ENCODE results near the gene SMC6. TPM values are rescaled to one million over a fixed set of nuclear protein-coding genes. Genes with fewer than 3 reads are reported as not detected.

Gene SMC6
- total RNA-seq, 1 experiment from 2014 or later: 40.3 TPM

DNA sequence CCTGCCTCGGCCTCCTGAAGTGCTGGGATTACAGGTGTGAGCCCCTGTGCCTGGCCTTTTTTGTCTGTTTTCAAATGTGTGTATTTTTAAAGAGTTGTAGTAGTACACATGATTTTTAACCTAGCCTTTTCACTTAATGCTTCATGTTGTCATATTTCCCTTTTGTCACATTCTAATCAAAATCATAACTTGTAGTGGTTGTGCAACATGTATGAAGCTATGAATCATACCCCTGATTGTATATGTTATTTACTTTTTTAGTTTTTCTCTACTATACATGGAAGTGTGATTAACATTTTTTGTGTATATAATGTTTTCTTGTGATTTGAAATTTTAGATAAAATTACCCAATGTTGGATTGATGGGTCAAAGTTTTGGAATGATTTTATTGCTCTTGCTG, 8.8 kb upstream of the SMC6 start:
- H2BK5ac ChIP-seq (ENCODE audit: insufficient read length, low read length): no peak overlapping the region
- H4K20me1 ChIP-seq (ENCODE audit: control insufficient read depth, insufficient read depth, insufficient read length): no peaks in the 10 kb centered on the region
- peaks cover 12 to 41% (median 36%) of the 10 kb centered on the region in 3 experiments; a peak in 6 of 7 replicates for H3K36me3 Mint-ChIP-seq (ENCODE audit: insufficient read depth in 1 of 3, low read depth in 3 of 3)
- no peak overlapping the region for H4K91ac ChIP-seq (ENCODE audit: insufficient read length, low read depth, low read length)
- no peaks in the 10 kb centered on the region; the same call in 1 of the 2 replicates for H3K79me2 ChIP-seq (ENCODE audit: insufficient read depth, low read length)
- H2BK15ac ChIP-seq (ENCODE audit: low read depth, low read length): no peak overlapping the region
- no peak overlapping the region for H3K4me3 Mint-ChIP-seq
- no peak for DNase-seq
- H2BK120ac ChIP-seq (ENCODE audit: low read depth, low read length, poor library complexity, severe bottlenecking): no peak overlapping the region
- no peaks in the 10 kb centered on the region for H3K4me1 ChIP-seq (ENCODE audit: insufficient read depth, low read length)
- H2AFZ ChIP-seq (ENCODE audit: low read length): no peak overlapping the region
- no peak overlapping the region for H3K56ac ChIP-seq (ENCODE audit: insufficient read length, low read depth, low read length)
- H2AK5ac ChIP-seq (ENCODE audit: insufficient read length, low read length): no peak overlapping the region
- no peaks in the 10 kb centered on the region for H3K27me3 ChIP-seq (ENCODE audit: insufficient read depth, low read length)
- H3K18ac ChIP-seq (ENCODE audit: insufficient read length, low read depth, low read length): no peak overlapping the region
- H4K8ac ChIP-seq (replicated peaks; ENCODE audit: insufficient read length, low read depth, low read length): no peak overlapping the region
- H3K4me1 Mint-ChIP-seq: no peaks in the 10 kb centered on the region
- no peaks in the 10 kb centered on the region for H3K23me2 ChIP-seq (ENCODE audit: insufficient read length, low read depth, low read length, poor library complexity, severe bottlenecking)
- no peak overlapping the region for H2BK20ac ChIP-seq (ENCODE audit: low read depth, low read length, poor library complexity, severe bottlenecking)
- no peaks in the 10 kb centered on the region for H3K27me3 Mint-ChIP-seq (ENCODE audit: low read depth)
- H2BK12ac ChIP-seq (ENCODE audit: insufficient read length, low read depth, low read length): no peak overlapping the region
- H3K27ac Mint-ChIP-seq: no peak overlapping the region
- no peak overlapping the region for H3K9ac ChIP-seq (ENCODE audit: extremely low read depth, insufficient read length, low read length)
- no peak overlapping the region for H3K14ac ChIP-seq (ENCODE audit: insufficient read depth, low read length)
- H3K4ac ChIP-seq (ENCODE audit: low read depth, low read length): no peak overlapping the region
- H3K79me1 ChIP-seq (ENCODE audit: insufficient read depth, low read depth, low read length, poor library complexity, severe bottlenecking): no peaks in the 10 kb centered on the region
- TF ChIP-seq, protein P1, sequence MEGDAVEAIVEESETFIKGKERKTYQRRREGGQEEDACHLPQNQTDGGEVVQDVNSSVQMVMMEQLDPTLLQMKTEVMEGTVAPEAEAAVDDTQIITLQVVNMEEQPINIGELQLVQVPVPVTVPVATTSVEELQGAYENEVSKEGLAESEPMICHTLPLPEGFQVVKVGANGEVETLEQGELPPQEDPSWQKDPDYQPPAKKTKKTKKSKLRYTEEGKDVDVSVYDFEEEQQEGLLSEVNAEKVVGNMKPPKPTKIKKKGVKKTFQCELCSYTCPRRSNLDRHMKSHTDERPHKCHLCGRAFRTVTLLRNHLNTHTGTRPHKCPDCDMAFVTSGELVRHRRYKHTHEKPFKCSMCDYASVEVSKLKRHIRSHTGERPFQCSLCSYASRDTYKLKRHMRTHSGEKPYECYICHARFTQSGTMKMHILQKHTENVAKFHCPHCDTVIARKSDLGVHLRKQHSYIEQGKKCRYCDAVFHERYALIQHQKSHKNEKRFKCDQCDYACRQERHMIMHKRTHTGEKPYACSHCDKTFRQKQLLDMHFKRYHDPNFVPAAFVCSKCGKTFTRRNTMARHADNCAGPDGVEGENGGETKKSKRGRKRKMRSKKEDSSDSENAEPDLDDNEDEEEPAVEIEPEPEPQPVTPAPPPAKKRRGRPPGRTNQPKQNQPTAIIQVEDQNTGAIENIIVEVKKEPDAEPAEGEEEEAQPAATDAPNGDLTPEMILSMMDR (conservative IDR thresholded peaks at IDR 0.05): no peak
- H3K4me2 ChIP-seq (ENCODE audit: insufficient read depth, insufficient read length, low read length): no peak overlapping the region
- no peak overlapping the region for H3K27ac ChIP-seq (ENCODE audit: insufficient read length, low read depth, low read length)
- H3K9me3 ChIP-seq (ENCODE audit: control insufficient read depth, low read depth, low read length): no peaks in the 10 kb centered on the region
- H3K9me3 Mint-ChIP-seq: no peaks in the 10 kb centered on the region
- H3T11ph ChIP-seq (ENCODE audit: low read length): no peak overlapping the region
- WGBS (ENCODE audit: extremely low coverage, insufficient read length, low lambda C conversion rate): no CpG with 5 or more reads among the region's 1 CpG
- no peak overlapping the region for H4K5ac ChIP-seq (ENCODE audit: insufficient read length, low read depth, low read length)
- no peak overlapping the region for H3K23ac ChIP-seq (ENCODE audit: insufficient read length, low read depth, low read length)
